Measurements from ENCODE around the gene CCSER2. TPM values are rescaled to one million over a fixed set of nuclear protein-coding genes. Genes with fewer than 3 reads are reported as not detected.

Gene CCSER2
- total RNA-seq, 1 donor: 40.8 TPM

GRCh38 chr10:84329986-84330651 is 1.7 kb downstream of the CCSER2 start:
- H3K4me3 ChIP-seq (ENCODE audit: low read depth, low read length): peak overlapping the region; percentile 61
- no peak for TF ChIP-seq CTCF (IDR thresholded peaks at IDR 0.05; ENCODE audit: insufficient read depth, low read length)
- DNase-seq (ENCODE audit: low read depth): no peak

GRCh38 chr10:84331091-84331490 is 2.7 kb downstream of the CCSER2 start:
- no peak for TF ChIP-seq CTCF (IDR thresholded peaks at IDR 0.05; ENCODE audit: insufficient read depth, low read length)
- H3K4me3 ChIP-seq (ENCODE audit: low read depth, low read length): no peak overlapping the region
- DNase-seq (ENCODE audit: low read depth): no peak

- no peak for TF ChIP-seq CTCF (IDR thresholded peaks at IDR 0.05; ENCODE audit: insufficient read depth, low read length)
- H3K4me3 ChIP-seq (ENCODE audit: low read depth, low read length): no peak overlapping the region
- DNase-seq (ENCODE audit: low read depth): peak; percentile 17
Measured at GRCh38 chr10:84333864-84334451, 5.6 kb downstream of the CCSER2 start.

GRCh38 chr10:84334811-84335210 is 6.4 kb downstream of the CCSER2 start:
- no peak for TF ChIP-seq CTCF (IDR thresholded peaks at IDR 0.05; ENCODE audit: insufficient read depth, low read length)
- DNase-seq (ENCODE audit: low read depth): peak; percentile 38
- H3K4me3 ChIP-seq (ENCODE audit: low read depth, low read length): no peak overlapping the region

- peak; percentile 28 for DNase-seq (ENCODE audit: low read depth)
- no peak for TF ChIP-seq CTCF (IDR thresholded peaks at IDR 0.05; ENCODE audit: insufficient read depth, low read length)
- H3K4me3 ChIP-seq (ENCODE audit: low read depth, low read length): no peak overlapping the region
Measured at GRCh38 chr10:84335516-84335915, 7.1 kb downstream of the CCSER2 start.

- no peak for DNase-seq (ENCODE audit: low read depth)
- no peak overlapping the region for H3K4me3 ChIP-seq (ENCODE audit: low read depth, low read length)
- TF ChIP-seq CTCF (IDR thresholded peaks at IDR 0.05; ENCODE audit: insufficient read depth, low read length): no peak
Measured at GRCh38 chr10:84336406-84337090, 8.2 kb downstream of the CCSER2 start.
